ENCODE measurements around the gene KCNQ1OT1. TPM values are rescaled to one million over a fixed set of nuclear protein-coding genes. Genes with fewer than 3 reads are reported as not detected.

KCNQ1OT1 gene
- total RNA-seq, 1 experiment from 2014 or later = 2.4 TPM

DNA sequence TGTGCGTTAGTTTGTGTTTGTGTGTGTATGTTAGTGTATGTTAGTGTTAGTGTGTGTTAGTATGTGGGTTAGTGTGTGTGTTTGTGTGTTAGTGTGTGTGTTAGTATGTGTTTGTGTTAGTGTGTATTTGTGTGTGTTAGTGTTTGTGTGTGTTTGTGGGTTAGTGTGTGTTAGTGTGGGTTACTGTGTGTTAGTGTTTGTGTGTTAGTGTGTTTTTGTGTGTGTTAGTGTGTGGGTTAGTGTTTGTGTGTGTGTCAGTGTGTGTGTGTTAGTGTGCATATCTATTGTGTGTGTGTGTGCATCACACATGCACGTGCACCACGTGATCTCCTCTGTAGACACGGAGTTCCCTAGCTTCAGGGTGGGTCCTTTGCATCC lies 115.4 kb downstream of the KCNQ1OT1 start:
- no peak for ATAC-seq
- no peaks in the 10 kb centered on the region for H3K9me3 Mint-ChIP-seq
- no peaks in the 10 kb centered on the region for H3K36me3 Mint-ChIP-seq
- H3K27me3 Mint-ChIP-seq (ENCODE audit: low read depth) = peaks cover 59% of the 10 kb centered on the region
- no peaks in the 10 kb centered on the region for H3K4me1 Mint-ChIP-seq
- ChIA-PET POLR2A (no interaction called here), CTCF (no interaction called here)
- TF ChIP-seq ELF4 (CRISPR knock-in tag; IDR thresholded peaks at IDR 0.05; ENCODE audit: low read depth) (no peak), RORB (CRISPR knock-in tag; IDR thresholded peaks at IDR 0.05) (no peak), GABPB1 (CRISPR knock-in tag; IDR thresholded peaks at IDR 0.05) (no peak), IRF2 (CRISPR knock-in tag; IDR thresholded peaks at IDR 0.05; ENCODE audit: borderline replicate concordance, low read depth) (no peak), NFYB (CRISPR knock-in tag; conservative IDR thresholded peaks at IDR 0.05; ENCODE audit: low read depth) (no peak)
- TF ChIP-seq, protein P1, sequence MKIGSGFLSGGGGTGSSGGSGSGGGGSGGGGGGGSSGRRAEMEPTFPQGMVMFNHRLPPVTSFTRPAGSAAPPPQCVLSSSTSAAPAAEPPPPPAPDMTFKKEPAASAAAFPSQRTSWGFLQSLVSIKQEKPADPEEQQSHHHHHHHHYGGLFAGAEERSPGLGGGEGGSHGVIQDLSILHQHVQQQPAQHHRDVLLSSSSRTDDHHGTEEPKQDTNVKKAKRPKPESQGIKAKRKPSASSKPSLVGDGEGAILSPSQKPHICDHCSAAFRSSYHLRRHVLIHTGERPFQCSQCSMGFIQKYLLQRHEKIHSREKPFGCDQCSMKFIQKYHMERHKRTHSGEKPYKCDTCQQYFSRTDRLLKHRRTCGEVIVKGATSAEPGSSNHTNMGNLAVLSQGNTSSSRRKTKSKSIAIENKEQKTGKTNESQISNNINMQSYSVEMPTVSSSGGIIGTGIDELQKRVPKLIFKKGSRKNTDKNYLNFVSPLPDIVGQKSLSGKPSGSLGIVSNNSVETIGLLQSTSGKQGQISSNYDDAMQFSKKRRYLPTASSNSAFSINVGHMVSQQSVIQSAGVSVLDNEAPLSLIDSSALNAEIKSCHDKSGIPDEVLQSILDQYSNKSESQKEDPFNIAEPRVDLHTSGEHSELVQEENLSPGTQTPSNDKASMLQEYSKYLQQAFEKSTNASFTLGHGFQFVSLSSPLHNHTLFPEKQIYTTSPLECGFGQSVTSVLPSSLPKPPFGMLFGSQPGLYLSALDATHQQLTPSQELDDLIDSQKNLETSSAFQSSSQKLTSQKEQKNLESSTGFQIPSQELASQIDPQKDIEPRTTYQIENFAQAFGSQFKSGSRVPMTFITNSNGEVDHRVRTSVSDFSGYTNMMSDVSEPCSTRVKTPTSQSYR (CRISPR knock-in tag; IDR thresholded peaks at IDR 0.05) = no peak
- TF ChIP-seq, protein P2, sequence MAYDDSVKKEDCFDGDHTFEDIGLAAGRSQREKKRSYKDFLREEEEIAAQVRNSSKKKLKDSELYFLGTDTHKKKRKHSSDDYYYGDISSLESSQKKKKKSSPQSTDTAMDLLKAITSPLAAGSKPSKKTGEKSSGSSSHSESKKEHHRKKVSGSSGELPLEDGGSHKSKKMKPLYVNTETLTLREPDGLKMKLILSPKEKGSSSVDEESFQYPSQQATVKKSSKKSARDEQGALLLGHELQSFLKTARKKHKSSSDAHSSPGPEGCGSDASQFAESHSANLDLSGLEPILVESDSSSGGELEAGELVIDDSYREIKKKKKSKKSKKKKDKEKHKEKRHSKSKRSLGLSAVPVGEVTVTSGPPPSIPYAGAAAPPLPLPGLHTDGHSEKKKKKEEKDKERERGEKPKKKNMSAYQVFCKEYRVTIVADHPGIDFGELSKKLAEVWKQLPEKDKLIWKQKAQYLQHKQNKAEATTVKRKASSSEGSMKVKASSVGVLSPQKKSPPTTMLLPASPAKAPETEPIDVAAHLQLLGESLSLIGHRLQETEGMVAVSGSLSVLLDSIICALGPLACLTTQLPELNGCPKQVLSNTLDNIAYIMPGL (CRISPR knock-in tag; IDR thresholded peaks at IDR 0.05) = no peak
- TF ChIP-seq, protein P3, sequence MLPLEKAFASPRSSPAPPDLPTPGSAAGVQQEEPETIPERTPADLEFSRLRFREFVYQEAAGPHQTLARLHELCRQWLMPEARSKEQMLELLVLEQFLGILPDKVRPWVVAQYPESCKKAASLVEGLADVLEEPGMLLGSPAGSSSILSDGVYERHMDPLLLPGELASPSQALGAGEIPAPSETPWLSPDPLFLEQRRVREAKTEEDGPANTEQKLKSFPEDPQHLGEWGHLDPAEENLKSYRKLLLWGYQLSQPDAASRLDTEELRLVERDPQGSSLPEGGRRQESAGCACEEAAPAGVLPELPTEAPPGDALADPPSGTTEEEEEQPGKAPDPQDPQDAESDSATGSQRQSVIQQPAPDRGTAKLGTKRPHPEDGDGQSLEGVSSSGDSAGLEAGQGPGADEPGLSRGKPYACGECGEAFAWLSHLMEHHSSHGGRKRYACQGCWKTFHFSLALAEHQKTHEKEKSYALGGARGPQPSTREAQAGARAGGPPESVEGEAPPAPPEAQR (CRISPR knock-in tag; IDR thresholded peaks at IDR 0.05) = no peak
- no peak for DNase-seq (ENCODE audit: low spot score)
- H3K27ac Mint-ChIP-seq = no peak overlapping the region
- H3K4me3 Mint-ChIP-seq = no peak overlapping the region

DNA sequence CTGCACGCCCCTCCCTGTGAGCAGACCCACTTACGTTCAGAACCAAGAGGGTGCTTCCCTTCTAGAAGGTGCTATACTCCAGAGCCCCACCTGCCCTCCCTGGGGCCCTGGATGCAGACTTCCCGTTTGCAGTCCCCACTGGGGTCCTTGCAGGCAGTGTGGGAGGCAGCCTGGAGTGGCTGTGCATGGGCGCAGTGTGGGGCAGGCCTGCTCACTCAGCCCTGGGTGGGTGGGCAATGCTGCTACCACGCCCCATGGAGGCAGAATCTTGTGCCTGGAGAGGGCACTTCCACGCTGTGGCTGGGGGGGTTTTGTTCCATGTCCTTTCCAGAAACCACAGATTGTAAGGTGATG lies 116.2 kb downstream of the KCNQ1OT1 start:
- peaks cover 59% of the 10 kb centered on the region for H3K27me3 Mint-ChIP-seq (ENCODE audit: low read depth)
- no peak for DNase-seq (ENCODE audit: low spot score)

DNA sequence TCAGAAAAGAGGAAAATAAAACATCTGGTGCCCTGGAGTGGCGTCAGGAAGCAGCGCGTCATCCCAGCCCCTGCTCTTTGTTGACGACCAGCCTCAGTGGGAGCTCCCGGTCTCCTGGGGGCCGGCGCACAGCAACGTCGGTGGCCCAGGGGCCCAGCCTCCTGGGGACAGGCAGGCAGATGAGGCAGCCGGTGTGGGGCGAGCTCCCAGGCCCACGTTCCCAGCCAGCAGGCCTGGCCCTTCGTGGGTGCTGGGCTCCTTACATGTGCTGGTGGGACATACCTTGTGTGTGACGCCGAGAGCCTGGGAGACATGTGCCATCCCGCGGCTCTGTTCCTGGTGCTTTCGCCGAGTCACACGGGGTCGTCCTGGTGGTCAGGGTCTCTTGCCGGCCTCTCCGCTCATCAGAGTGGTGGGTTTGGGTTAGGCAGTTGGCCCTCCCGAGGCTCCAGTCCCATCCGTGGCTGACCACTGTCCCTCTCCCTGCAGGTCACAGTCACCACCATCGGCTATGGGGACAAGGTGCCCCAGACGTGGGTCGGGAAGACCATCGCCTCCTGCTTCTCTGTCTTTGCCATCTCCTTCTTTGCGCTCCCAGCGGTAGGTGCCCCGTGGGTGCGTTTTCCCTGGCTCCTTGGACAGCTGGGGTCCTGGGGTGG lies 116.7 kb downstream of the KCNQ1OT1 start:
- Mint-ChIP-seq H3K36me3 (no peaks in the 10 kb centered on the region), H3K9me3 (no peaks in the 10 kb centered on the region), H3K27me3 (ENCODE audit: low read depth) (peaks cover 58% of the 10 kb centered on the region), H3K27ac (no peak overlapping the region), H3K4me3 (no peak overlapping the region), H3K4me1 (no peaks in the 10 kb centered on the region)
- ATAC-seq = no peak
- TF ChIP-seq, protein P4, sequence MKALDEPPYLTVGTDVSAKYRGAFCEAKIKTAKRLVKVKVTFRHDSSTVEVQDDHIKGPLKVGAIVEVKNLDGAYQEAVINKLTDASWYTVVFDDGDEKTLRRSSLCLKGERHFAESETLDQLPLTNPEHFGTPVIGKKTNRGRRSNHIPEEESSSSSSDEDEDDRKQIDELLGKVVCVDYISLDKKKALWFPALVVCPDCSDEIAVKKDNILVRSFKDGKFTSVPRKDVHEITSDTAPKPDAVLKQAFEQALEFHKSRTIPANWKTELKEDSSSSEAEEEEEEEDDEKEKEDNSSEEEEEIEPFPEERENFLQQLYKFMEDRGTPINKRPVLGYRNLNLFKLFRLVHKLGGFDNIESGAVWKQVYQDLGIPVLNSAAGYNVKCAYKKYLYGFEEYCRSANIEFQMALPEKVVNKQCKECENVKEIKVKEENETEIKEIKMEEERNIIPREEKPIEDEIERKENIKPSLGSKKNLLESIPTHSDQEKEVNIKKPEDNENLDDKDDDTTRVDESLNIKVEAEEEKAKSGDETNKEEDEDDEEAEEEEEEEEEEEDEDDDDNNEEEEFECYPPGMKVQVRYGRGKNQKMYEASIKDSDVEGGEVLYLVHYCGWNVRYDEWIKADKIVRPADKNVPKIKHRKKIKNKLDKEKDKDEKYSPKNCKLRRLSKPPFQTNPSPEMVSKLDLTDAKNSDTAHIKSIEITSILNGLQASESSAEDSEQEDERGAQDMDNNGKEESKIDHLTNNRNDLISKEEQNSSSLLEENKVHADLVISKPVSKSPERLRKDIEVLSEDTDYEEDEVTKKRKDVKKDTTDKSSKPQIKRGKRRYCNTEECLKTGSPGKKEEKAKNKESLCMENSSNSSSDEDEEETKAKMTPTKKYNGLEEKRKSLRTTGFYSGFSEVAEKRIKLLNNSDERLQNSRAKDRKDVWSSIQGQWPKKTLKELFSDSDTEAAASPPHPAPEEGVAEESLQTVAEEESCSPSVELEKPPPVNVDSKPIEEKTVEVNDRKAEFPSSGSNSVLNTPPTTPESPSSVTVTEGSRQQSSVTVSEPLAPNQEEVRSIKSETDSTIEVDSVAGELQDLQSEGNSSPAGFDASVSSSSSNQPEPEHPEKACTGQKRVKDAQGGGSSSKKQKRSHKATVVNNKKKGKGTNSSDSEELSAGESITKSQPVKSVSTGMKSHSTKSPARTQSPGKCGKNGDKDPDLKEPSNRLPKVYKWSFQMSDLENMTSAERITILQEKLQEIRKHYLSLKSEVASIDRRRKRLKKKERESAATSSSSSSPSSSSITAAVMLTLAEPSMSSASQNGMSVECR (CRISPR knock-in tag; IDR thresholded peaks at IDR 0.05; ENCODE audit: borderline replicate concordance) = no peak
- TF ChIP-seq FOXP1 (CRISPR knock-in tag; IDR thresholded peaks at IDR 0.05; ENCODE audit: borderline replicate concordance) (no peak), CREM (CRISPR knock-in tag; IDR thresholded peaks at IDR 0.05) (no peak)
- POLR2A ChIA-PET = no interaction called here
- DNase-seq (ENCODE audit: low spot score) = peak; percentile 7
- CTCF ChIA-PET = no interaction called here

More for the DNA sequence above, 116.2 kb downstream of the KCNQ1OT1 start:
- CTCF ChIA-PET = no interaction called here
- Mint-ChIP-seq H3K27ac (no peak overlapping the region), H3K9me3 (no peaks in the 10 kb centered on the region), H3K4me1 (no peaks in the 10 kb centered on the region), H3K4me3 (no peak overlapping the region), H3K36me3 (no peaks in the 10 kb centered on the region)
- no peak for TF ChIP-seq ZNF396 (CRISPR knock-in tag; IDR thresholded peaks at IDR 0.05; ENCODE audit: borderline replicate concordance)
- TF ChIP-seq ZNF317 (CRISPR knock-in tag; IDR thresholded peaks at IDR 0.05; ENCODE audit: borderline replicate concordance, low read depth) = no peak
- TF ChIP-seq, protein P5, sequence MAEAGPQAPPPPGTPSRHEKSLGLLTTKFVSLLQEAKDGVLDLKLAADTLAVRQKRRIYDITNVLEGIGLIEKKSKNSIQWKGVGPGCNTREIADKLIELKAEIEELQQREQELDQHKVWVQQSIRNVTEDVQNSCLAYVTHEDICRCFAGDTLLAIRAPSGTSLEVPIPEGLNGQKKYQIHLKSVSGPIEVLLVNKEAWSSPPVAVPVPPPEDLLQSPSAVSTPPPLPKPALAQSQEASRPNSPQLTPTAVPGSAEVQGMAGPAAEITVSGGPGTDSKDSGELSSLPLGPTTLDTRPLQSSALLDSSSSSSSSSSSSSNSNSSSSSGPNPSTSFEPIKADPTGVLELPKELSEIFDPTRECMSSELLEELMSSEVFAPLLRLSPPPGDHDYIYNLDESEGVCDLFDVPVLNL (CRISPR knock-in tag; IDR thresholded peaks at IDR 0.05; ENCODE audit: borderline replicate concordance, low read depth) = no peak
- TF ChIP-seq ZBTB21 (CRISPR knock-in tag; IDR thresholded peaks at IDR 0.05; ENCODE audit: borderline replicate concordance) = no peak
- TF ChIP-seq TEAD1 (CRISPR knock-in tag; IDR thresholded peaks at IDR 0.05) = no peak
- no peak for ATAC-seq
- POLR2A ChIA-PET = no interaction called here
